Measurements from ENCODE around the gene PECR. TPM values are rescaled to one million over a fixed set of nuclear protein-coding genes. Genes with fewer than 3 reads are reported as not detected.

Gene PECR
- total RNA-seq, 1 experiment from 2014 or later = 15.3 TPM

DNA sequence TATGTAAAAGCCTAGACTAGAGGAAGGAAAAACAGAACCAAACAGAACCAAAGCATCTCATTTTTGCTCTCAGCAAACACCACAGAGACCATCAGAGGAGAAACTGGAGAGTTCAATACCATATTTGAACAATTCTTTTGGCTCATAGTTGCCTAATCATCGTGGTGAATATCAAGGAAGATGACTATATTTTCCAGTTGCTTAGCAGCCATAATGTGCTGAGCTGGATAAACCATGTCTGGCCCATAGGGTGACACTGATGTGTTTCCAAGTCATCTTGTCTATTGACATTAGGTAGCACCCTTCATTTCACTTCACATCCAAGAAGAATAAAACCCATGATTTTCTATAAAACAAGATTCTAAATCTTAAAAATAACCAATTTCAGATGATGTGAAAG is 21.6 kb upstream of the PECR start:
- Histone ChIP-seq H2BK20ac (ENCODE audit: low read depth, low read length, poor library complexity, severe bottlenecking) (no peak overlapping the region), H3K18ac (ENCODE audit: insufficient read length, low read depth, low read length) (no peak overlapping the region), H3T11ph (ENCODE audit: low read length) (no peak overlapping the region), H3K27ac (ENCODE audit: insufficient read length, low read depth, low read length) (no peak overlapping the region), H2AK5ac (ENCODE audit: insufficient read length, low read length) (no peak overlapping the region), H3K23me2 (ENCODE audit: insufficient read length, low read depth, low read length, poor library complexity, severe bottlenecking) (peaks cover under 1% of the 10 kb centered on the region), H3K14ac (ENCODE audit: insufficient read depth, low read length) (no peak overlapping the region), H3K4ac (ENCODE audit: low read depth, low read length) (no peak overlapping the region), H4K5ac (ENCODE audit: insufficient read length, low read depth, low read length) (no peak overlapping the region), H3K56ac (ENCODE audit: insufficient read length, low read depth, low read length) (no peak overlapping the region), H4K8ac (replicated peaks; ENCODE audit: insufficient read length, low read depth, low read length) (no peak overlapping the region), H3K79me2 (ENCODE audit: insufficient read depth, low read length) (no peaks in the 10 kb centered on the region), H3K9me3 (ENCODE audit: control insufficient read depth, low read depth, low read length) (no peaks in the 10 kb centered on the region), H4K20me1 (ENCODE audit: control insufficient read depth, insufficient read depth, insufficient read length) (no peaks in the 10 kb centered on the region), H3K4me2 (ENCODE audit: insufficient read depth, insufficient read length, low read length) (no peak overlapping the region), H3K27me3 (ENCODE audit: insufficient read depth, low read length) (no peaks in the 10 kb centered on the region), H2BK12ac (ENCODE audit: insufficient read length, low read depth, low read length) (no peak overlapping the region), H3K79me1 (ENCODE audit: insufficient read depth, low read depth, low read length, poor library complexity, severe bottlenecking) (no peaks in the 10 kb centered on the region), H3K9ac (ENCODE audit: extremely low read depth, insufficient read length, low read length) (no peak overlapping the region), H2BK120ac (ENCODE audit: low read depth, low read length, poor library complexity, severe bottlenecking) (no peak overlapping the region), H2BK5ac (ENCODE audit: insufficient read length, low read length) (no peak overlapping the region), H2AFZ (ENCODE audit: low read length) (no peak overlapping the region), H4K91ac (ENCODE audit: insufficient read length, low read depth, low read length) (no peak overlapping the region), H3K23ac (ENCODE audit: insufficient read length, low read depth, low read length) (no peak overlapping the region), H3K4me1 (ENCODE audit: insufficient read depth, low read length) (no peaks in the 10 kb centered on the region; the same call in 1 of the 2 replicates), H2BK15ac (ENCODE audit: low read depth, low read length) (no peak overlapping the region)
- Mint-ChIP-seq H3K9me3 (no peaks in the 10 kb centered on the region), H3K36me3 (ENCODE audit: insufficient read depth in 1 of 3, low read depth in 3 of 3) (peaks cover 0 to 2% (median 0%) of the 10 kb centered on the region in 3 experiments; a peak in 2 of 7 replicates), H3K27me3 (ENCODE audit: low read depth) (no peaks in the 10 kb centered on the region; the same call in 1 of the 2 replicates), H3K4me3 (no peak overlapping the region), H3K27ac (no peak overlapping the region), H3K4me1 (peaks cover 7 to 9% of the 10 kb centered on the region in 2 experiments)
- WGBS (ENCODE audit: extremely low coverage, insufficient read length, low lambda C conversion rate) = no CpG with 5 or more reads among the region's 1 CpG
- no peak for DNase-seq
- TF ChIP-seq, protein P1, sequence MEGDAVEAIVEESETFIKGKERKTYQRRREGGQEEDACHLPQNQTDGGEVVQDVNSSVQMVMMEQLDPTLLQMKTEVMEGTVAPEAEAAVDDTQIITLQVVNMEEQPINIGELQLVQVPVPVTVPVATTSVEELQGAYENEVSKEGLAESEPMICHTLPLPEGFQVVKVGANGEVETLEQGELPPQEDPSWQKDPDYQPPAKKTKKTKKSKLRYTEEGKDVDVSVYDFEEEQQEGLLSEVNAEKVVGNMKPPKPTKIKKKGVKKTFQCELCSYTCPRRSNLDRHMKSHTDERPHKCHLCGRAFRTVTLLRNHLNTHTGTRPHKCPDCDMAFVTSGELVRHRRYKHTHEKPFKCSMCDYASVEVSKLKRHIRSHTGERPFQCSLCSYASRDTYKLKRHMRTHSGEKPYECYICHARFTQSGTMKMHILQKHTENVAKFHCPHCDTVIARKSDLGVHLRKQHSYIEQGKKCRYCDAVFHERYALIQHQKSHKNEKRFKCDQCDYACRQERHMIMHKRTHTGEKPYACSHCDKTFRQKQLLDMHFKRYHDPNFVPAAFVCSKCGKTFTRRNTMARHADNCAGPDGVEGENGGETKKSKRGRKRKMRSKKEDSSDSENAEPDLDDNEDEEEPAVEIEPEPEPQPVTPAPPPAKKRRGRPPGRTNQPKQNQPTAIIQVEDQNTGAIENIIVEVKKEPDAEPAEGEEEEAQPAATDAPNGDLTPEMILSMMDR (conservative IDR thresholded peaks at IDR 0.05) = no peak

Data from H9 (cell line).